PC-9 (cell line): ENCODE results near the gene LLPH. TPM values are rescaled to one million over a fixed set of nuclear protein-coding genes. Genes with fewer than 3 reads are reported as not detected.

Source experiments
- BruUV-seq: library from RNA; stranded (reverse); fragments of 400-500 nt; replicated peaks from 2 replicates; lab custom pipeline; 2021; lab: Mats Ljungman, UMichigan
- CTCF ChIA-PET: fragments of 300-600 bp; sonication (Branson Sonifier 250); formaldehyde crosslinking; loops from one replicate; lab custom pipeline; 2022; ENCODE audit warnings: antibody characterized with exemption; lab: Charles Lee
- POLR2A ChIA-PET: fragments of 300-600 bp; sonication (Branson Sonifier 250); formaldehyde crosslinking; loops from one replicate; lab custom pipeline; 2022; ENCODE audit warnings: antibody characterized with exemption; ENCODE audit not compliant: unreplicated experiment; lab: Charles Lee
- DNase-seq, 2 experiments: peaks; one replicate each; pipeline versions ENCODE4 v3.0.0 to v3.0.0-alpha.2; 2015 to 2022; ENCODE audit warnings: mixed read lengths in 1 of 2
- H2AFZ ChIP-seq: fragments of 200-600 bp; sonication (generic); 2 replicates; pipeline ENCODE4 v1.8.1; 2017; ENCODE audit warnings: antibody characterized with exemption
- H3F3A ChIP-seq: fragments of 200-600 bp; sonication (generic); 2 replicates; pipeline ENCODE4 v1.8.1; 2017; ENCODE audit warnings: antibody characterized with exemption, mild to moderate bottlenecking, low read depth; ENCODE audit not compliant: insufficient read depth
- H3K27ac ChIP-seq: fragments of 200-600 bp; sonication (generic); 2 replicates; pipeline ENCODE4 v1.6.1; 2016; ENCODE audit warnings: mixed run types
- H3K27me3 ChIP-seq: fragments of 200-600 bp; sonication (generic); 2 replicates; pipeline ENCODE4 v1.6.1; 2016; ENCODE audit warnings: low read depth, mixed run types; ENCODE audit not compliant: insufficient read depth
- H3K36me3 ChIP-seq: fragments of 200-600 bp; sonication (generic); 2 replicates; pipeline ENCODE4 v1.6.1; 2016; ENCODE audit warnings: low read depth, mixed run types
- H3K4me1 ChIP-seq: fragments of 200-600 bp; sonication (generic); replicated peaks from 2 replicates; pipeline ENCODE4 v1.6.1; 2016; ENCODE audit warnings: mixed run types; ENCODE audit not compliant: insufficient read depth
- H3K4me2 ChIP-seq: fragments of 200-600 bp; sonication (generic); 2 replicates; pipeline ENCODE4 v1.6.1; 2017; ENCODE audit warnings: mixed run types
- H3K4me3 ChIP-seq: fragments of 200-600 bp; sonication (generic); 2 replicates; pipeline ENCODE4 v1.6.1; 2016; ENCODE audit warnings: mixed run types
- H3K79me2 ChIP-seq: fragments of 200-600 bp; sonication (generic); 2 replicates; pipeline ENCODE4 v1.6.1; 2017; ENCODE audit warnings: low read depth, mixed run types
- H3K9me2 ChIP-seq: fragments of 200-600 bp; sonication (generic); 2 replicates; pipeline ENCODE4 v1.8.1; 2017; ENCODE audit warnings: mild to moderate bottlenecking; ENCODE audit not compliant: insufficient read depth
- H3K9me3 ChIP-seq: fragments of 200-600 bp; sonication (generic); 2 replicates; pipeline ENCODE4 v1.8.1; 2016; ENCODE audit warnings: low read depth; ENCODE audit not compliant: insufficient read depth
- H4K20me1 ChIP-seq: fragments of 200-600 bp; sonication (generic); 2 replicates; pipeline ENCODE4 v1.8.1; 2017; ENCODE audit not compliant: insufficient read depth
- EZH2 ChIP-seq: fragments of 200-600 bp; sonication (generic); IDR thresholded peaks from 2 replicates; pipeline ENCODE4 v1.8.0; 2017; ENCODE audit warnings: antibody characterized with exemption, low read depth
- intact Hi-C: fragments of 100-400 bp; cut with micrococcal nuclease; formaldehyde crosslinking; loops from one replicate; pipeline ENCODE4 v1.10.0; 2022; ENCODE audit not compliant: unreplicated experiment
- total RNA-seq: library from RNA; stranded (reverse); gene quantifications from 2 replicates; pipeline ENCODE4 v1.2.3, GENCODE V29; 2021
- TF ChIP-seq, protein P1 (sequence below): fragments of 200-600 bp; sonication (generic); conservative IDR thresholded peaks from 2 replicates; pipeline ENCODE4 v1.6.1; 2017; ENCODE audit warnings: mixed run types, antibody characterized with exemption, mild to moderate bottlenecking, moderate library complexity

LLPH gene
- total RNA-seq, 1 experiment from 2014 or later = 25.0 TPM

DNA sequence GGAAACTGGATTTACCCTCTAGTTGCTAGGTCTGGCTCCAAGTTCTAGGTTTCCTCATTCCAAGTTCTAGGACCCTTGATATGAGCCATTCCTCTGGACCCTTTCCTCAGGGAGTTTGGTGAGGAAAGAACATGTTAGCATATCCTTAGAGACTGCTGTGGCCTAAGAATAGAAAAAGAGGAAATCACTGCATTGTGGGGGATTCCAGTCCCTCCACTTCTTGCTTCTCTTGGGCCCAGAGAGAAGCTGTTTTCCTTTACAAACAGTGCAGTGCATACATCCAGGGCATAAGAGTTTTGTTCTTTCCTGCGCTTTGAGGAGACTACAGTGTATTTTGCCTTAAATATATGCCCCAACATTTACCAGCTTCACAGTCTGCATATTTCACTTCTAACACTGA is 59.0 kb downstream of the LLPH start:
- POLR2A ChIA-PET = no interaction called here

DNA sequence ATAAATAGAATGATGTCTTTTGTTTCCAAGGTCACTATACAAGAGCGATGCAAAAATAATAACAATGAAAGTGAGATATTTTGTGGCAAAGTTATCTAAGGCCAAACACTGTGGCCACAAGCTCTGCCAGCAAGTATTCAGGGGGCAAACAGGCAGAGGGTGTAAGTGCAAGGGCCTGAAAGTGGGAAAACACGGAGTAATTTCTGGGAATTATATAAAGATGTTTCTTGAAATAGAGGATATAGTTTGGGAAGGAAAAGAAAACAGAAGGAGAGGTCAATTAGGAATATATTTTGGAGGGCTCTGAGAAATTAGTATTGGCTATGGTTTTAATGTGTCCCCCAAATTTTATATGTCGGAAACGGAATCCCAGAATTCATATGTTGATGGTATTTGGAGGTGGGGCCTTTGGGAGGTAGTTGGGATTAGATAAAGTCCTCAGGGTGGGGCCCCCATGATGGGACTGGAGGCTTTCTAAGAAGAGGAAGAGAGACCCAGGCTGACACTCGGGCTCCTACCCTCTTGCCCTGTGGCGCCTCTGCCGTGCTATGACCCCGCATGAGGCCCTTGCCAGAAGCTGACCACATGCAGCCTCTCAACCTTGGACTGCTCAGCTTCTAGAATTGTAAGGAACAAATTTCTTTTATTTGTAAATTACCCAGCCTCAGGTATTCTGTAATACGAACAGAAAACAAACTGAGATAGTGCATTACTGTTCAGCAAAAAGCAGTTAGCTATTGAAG is 60.0 kb downstream of the LLPH start:
- POLR2A ChIA-PET = interaction anchor here (0.6 kb wide), 1 partner anchor 42 kb away, joined by 5 read pairs; no protein-coding TSS in a partner anchor
- no peak for DNase-seq
- CTCF ChIA-PET = no interaction called here

More for the DNA sequence above, 59.0 kb downstream of the LLPH start:
- Histone ChIP-seq H3K4me3 (no peak overlapping the region), H3K9me2 (no peaks in the 10 kb centered on the region), H2AFZ (no peak overlapping the region), H3F3A (no peaks in the 10 kb centered on the region), H3K4me2 (no peak overlapping the region), H3K79me2 (no peaks in the 10 kb centered on the region), H4K20me1 (no peaks in the 10 kb centered on the region), H3K9me3 (no peaks in the 10 kb centered on the region), H3K36me3 (no peaks in the 10 kb centered on the region), H3K27me3 (no peaks in the 10 kb centered on the region), H3K4me1 (no peaks in the 10 kb centered on the region), H3K27ac (no peak overlapping the region)
- CTCF ChIA-PET = no interaction called here
- BruUV-seq = no TSS peak
- TF ChIP-seq, protein P1, sequence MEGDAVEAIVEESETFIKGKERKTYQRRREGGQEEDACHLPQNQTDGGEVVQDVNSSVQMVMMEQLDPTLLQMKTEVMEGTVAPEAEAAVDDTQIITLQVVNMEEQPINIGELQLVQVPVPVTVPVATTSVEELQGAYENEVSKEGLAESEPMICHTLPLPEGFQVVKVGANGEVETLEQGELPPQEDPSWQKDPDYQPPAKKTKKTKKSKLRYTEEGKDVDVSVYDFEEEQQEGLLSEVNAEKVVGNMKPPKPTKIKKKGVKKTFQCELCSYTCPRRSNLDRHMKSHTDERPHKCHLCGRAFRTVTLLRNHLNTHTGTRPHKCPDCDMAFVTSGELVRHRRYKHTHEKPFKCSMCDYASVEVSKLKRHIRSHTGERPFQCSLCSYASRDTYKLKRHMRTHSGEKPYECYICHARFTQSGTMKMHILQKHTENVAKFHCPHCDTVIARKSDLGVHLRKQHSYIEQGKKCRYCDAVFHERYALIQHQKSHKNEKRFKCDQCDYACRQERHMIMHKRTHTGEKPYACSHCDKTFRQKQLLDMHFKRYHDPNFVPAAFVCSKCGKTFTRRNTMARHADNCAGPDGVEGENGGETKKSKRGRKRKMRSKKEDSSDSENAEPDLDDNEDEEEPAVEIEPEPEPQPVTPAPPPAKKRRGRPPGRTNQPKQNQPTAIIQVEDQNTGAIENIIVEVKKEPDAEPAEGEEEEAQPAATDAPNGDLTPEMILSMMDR = no peak
- TF ChIP-seq EZH2 = no peak
- intact Hi-C loops = no loop called here
- no peak for DNase-seq

DNA sequence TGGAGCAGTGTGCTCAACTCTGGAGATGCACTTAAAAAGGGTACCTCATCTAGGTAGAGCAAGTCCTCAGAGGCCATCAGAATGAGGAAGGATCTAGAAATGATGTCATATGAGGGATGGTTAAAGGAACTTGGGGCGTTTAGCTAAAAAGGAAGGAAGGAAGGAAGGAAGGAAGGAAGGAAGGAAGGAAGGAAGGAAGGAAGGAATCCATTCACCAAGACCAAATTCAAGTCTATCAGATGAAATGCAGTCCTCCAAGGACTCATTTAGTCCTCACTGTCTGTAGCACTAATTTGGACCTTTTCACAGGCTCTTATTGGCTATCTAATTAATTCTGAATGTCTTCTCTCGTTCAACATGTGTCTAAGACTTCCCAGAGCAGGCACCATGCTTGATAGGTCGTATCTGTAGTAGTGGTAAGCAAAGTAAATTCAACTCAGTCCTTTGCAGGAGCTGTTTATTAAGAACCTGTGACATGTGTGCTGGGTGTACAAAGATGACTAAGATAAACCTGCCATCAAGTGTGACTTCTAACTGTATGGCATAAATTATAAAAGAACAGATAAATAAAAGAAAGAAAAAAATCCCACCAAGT is 63.5 kb downstream of the LLPH start:
- ChIA-PET POLR2A (no interaction called here), CTCF (no interaction called here)
- H3K4me1 ChIP-seq = no peaks in the 10 kb centered on the region
- H2AFZ ChIP-seq = no peak overlapping the region
- no peak for DNase-seq
- intact Hi-C loops = no loop called here
- no peaks in the 10 kb centered on the region for H3K36me3 ChIP-seq
- H3K27me3 ChIP-seq = no peaks in the 10 kb centered on the region
- no peak overlapping the region for H3K27ac ChIP-seq
- no peaks in the 10 kb centered on the region for H3K79me2 ChIP-seq
- no peaks in the 10 kb centered on the region for H3K9me2 ChIP-seq
- TF ChIP-seq, protein P1 = no peak
- no peak for TF ChIP-seq EZH2
- no peaks in the 10 kb centered on the region for H4K20me1 ChIP-seq
- no peak overlapping the region for H3K4me3 ChIP-seq
- no peaks in the 10 kb centered on the region for H3F3A ChIP-seq
- no peak overlapping the region for H3K4me2 ChIP-seq
- no TSS peak for BruUV-seq
- no peaks in the 10 kb centered on the region for H3K9me3 ChIP-seq

More for the DNA sequence above, 60.0 kb downstream of the LLPH start:
- intact Hi-C loops = no loop called here
- H2AFZ ChIP-seq = no peak overlapping the region
- no TSS peak for BruUV-seq
- H3K4me1 ChIP-seq = no peaks in the 10 kb centered on the region
- TF ChIP-seq, protein P1 = no peak
- TF ChIP-seq EZH2 = no peak
- no peaks in the 10 kb centered on the region for H3F3A ChIP-seq
- no peaks in the 10 kb centered on the region for H3K9me2 ChIP-seq
- no peaks in the 10 kb centered on the region for H3K36me3 ChIP-seq
- H3K79me2 ChIP-seq = no peaks in the 10 kb centered on the region
- no peak overlapping the region for H3K4me3 ChIP-seq
- H4K20me1 ChIP-seq = no peaks in the 10 kb centered on the region
- no peaks in the 10 kb centered on the region for H3K27me3 ChIP-seq
- no peaks in the 10 kb centered on the region for H3K9me3 ChIP-seq
- no peak overlapping the region for H3K27ac ChIP-seq
- no peak overlapping the region for H3K4me2 ChIP-seq

Other genes starting within 250 kb of the LLPH start
- 48.2 and 49.8 TPM in 2 replicates for gene TMBIM4, start 39.2 kb upstream of the LLPH start, total RNA-seq
- gene IRAK3, start 58.5 kb upstream of the LLPH start, total RNA-seq = 0.07 TPM in 1 of 2 replicates, not detected in the other
- 8.2 and 10.0 TPM in 2 replicates for gene HELB, start 171.7 kb upstream of the LLPH start, total RNA-seq